Erythroblast (primary cell): ENCODE measurements around the gene ZFYVE16.

Source experiments
- GATA1 ChIP-seq: IDR thresholded peaks from 2 replicates; pipeline ENCODE4 v1.6.1; 2011; ENCODE audit warnings: low read depth, mild to moderate bottlenecking, control low read depth, low read length, moderate library complexity
- POLR2A ChIP-seq: IDR thresholded peaks from 2 replicates; pipeline ENCODE4 v1.6.1; 2011; ENCODE audit warnings: mild to moderate bottlenecking, low read length

DNA sequence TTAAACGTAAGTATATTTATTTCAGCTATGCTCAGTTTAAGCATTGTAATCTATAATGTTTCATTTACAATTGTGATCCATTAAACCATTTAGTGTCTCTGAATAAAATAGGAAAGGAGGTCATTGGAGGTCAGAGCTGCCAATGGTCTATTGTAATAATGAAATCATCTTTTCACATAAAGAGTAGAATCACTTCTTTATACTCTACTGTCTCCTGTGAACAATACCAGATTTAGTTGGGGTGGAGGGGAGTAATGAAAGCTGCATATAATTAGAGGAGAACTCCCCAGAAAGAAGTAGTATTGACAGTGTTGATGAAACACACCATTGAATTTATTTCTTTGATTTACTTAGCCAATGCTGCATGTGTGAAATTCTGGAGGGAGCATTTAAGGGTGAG, 35.1 kb upstream of the ZFYVE16 start:
- TF ChIP-seq POLR2A (no peak), GATA1 (no peak)
